ENCODE measurements around the gene KSR2.

- no peak for TF ChIP-seq POLR2A (IDR thresholded peaks at IDR 0.05)
- TF ChIP-seq CTCF (IDR thresholded peaks at IDR 0.05), result no peak
Measured at GRCh38 chr12:117595751-117596150, 373.0 kb downstream of the KSR2 start.

Data from testis (tissue), 2 donors.